Measurements from ENCODE around the gene HIC1.

HIC1 gene

DNA sequence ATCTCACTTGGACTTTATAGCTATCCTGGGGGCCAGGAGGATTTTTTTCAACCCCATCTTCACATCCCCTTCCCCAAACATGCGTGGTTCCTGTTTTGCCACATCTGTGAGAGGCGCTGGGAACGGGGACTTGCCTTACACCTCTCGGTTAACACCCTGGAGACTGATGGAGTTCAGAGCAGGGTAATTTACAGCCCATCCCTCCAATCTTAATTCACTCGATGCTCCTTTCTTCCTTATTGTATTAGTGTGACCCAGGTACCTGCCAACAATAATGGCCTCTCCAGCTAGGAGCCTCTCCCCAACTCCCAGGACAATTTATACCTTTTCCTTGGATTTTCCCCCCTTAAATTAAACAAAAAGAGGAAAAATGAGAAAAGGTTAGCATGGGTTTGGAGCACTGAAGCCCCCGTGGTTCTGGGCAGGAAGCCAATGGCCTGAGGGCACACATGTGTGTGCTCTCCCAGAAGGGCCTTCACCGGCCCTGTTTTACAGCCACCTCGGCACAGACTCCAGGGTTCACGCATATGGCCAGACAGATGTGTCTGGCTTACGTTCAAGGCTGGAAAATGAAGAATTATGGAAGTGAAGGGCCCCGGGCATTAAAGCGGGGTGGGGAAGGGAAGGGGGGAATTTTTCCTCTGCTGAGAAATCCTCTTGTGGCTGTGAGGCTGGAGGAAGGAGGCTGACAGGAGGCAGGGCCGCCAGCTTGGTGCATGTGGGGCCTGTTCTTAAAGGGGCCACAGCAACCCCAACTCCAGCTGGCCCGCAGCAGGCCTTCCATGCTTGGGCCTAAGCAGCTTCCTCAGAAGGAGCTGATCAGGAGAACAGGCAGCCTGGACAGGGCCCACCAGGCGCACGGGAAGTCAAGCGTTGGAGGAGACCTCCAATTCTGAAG is 21.4 kb downstream of the HIC1 start:
- no peak for DNase-seq (ENCODE audit: low read depth in 3 of 3)

DNA sequence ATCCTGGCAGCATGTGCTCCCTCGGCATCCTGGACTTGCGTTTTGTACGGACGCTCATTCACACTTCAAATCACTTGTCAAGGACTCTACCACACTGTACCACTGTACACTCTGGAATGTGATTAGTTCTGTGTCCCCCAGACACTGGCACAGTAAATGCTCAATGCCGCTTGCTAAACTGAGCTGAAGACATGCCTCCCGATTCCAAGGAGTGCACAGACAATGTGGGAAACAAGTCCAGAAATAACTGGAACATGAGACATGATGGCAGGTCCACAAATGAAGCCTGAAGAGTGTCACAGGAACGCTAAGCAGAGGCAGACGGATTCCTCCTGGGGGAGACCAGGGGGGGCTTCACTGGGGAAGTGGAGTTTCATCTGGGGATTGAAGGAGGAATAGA is 22.1 kb downstream of the HIC1 start:
- DNase-seq (ENCODE audit: low read depth in 3 of 3) = no peak

DNA sequence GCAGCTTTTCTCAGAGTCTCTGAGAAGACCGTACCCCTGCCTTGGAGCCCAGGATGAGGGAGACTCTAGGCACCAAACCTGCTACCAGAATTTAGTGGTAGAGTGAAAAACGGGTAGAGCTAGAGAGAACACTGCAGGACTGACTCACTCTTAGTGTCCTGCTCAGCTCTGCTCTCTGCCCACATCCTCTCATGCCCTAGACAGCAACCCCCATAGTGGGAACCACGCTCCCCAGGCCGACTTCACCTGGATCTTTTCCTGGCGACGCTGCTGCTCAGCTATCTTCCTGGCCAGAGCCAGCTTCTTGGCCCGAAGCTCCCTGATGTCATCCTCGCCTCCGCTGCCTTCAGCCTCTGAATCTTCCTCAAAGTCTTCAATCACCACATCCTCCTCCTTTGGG is 26.7 kb downstream of the HIC1 start:
- no peak for DNase-seq (ENCODE audit: low read depth in 3 of 3)

DNA sequence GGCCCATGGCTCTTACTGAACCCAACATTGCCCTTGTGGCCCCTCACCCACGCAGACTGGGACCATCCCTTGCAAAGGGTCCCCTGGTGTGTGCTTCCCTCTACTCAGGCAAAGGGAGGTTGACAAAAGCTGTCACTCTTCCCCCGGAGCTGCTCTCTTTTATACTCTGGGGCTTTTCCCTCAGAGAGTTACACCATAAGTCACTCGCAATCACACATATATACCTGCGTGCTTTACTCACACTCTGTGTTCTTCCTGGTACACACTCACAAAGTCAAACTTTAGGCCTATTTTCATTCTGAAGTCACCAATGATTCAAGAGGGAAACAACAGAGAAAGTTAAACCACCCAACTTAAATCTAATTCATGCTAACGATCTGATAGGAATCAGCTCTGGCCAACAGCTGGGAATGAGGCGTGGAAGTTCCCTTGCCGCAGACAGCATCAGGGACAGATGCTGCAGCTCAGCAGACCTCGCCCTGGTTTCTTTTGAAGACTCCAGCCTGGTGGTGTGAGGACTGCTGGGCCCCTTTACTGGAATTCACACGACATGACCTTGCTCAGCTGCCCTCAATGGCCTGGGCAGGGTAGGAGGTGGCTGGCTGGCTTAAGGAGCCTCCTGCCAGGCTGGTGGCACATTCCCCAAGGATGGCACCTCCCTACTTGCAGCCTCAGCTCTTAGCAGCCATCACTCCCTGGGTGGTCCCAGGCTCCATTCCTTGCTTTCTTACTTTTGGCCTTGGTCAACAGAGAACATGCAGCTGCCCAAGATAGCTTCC is 27.3 kb downstream of the HIC1 start:
- DNase-seq (ENCODE audit: low read depth in 3 of 3) = no peak

DNA sequence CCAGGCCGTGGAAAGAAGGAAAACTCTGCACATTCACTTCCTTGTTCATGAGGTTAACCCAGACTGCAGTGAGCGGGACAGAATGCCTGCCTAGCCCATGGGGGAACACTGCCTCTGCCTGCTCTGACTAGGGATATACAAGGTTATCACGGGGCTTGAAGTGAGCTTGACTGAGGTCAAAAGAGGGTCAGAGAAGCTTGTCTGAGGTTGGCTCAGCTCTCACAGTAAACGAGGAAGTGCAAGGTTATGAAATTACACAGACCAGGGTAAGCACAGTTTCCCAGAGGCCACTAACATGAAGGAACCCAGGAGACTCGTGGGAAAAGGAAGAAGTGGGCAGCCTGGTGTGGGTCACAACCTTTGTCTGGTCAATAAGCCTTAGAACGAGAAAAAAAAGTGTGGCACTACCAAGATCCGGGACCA is 28.7 kb downstream of the HIC1 start:
- no peak for DNase-seq (ENCODE audit: low read depth in 3 of 3)

DNA sequence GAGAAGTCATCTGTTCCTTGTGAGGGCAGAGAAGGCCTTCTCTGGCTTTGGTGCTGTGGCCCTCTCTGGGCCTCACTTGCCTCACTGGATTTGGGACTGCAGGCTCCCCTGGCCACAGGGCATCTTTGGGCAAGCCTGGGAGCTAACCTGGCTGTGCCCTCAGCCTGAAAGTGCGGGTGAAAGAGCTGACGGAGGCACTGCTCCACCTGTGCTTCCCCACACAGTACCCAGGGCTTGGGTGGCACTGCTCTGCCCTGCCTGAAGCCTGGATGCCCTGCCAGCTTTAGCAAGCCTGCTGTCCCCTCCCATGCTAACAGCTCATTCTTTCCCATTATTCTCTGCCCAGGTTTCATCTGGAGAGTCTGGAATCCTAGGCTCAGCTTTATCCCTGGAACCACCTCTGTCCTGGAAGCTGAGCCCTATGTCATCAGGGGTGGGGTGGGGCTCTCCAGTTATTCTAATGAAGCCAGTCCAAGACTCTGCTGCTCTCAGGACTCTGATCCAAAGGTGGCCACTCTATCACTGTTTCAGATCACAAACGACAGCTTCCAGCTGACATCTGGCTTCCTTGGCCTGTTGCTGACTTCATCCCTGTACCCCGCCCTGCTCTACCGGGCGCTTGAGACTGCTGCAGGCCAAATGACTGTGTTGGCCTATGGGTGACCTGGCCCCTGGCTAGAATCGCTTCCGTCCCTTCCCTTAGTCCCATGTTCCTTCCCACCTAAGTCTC is 29.3 kb downstream of the HIC1 start:
- no peak for DNase-seq (ENCODE audit: low read depth in 3 of 3)

DNA sequence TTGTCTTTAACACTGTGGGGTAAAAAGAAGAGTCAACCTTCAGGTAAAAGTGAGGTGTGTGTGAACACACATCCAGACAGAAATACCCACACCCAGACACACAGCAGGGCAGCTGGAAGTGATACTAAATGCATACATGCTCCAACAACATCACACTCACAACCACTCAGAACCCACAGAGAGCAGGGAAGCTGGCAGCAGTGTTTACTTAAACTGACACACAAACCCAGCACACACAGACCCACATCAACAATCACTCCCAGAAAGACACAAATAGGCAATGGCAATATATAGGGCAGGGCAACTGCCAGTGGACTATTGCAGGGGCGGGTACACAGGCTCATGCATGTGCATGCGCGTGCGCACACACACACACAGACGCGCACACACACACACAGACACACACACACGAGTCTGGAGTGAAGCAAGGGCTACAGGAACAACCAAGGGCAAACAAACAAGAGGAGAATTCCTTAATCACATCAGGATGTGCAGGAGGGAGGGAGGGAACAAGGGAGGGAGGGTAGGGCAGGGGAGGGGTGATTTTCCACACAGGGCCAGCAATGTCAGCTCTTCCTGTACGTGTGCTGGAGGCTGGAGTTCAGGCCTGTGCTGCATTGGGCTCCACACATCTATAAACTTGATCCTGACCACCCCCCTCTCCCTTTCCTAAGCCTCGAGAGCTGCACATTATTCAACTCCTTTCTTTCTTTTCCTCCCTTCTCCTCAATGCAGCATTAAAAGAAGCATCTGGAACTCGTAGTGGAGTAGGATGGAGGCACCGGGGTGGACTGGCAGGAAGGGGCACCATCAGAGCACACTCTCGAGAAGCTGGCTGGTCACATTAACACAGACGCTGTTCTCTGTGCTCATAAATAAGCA is 30.1 kb downstream of the HIC1 start:
- DNase-seq (ENCODE audit: low read depth in 3 of 3) = no peak

DNA sequence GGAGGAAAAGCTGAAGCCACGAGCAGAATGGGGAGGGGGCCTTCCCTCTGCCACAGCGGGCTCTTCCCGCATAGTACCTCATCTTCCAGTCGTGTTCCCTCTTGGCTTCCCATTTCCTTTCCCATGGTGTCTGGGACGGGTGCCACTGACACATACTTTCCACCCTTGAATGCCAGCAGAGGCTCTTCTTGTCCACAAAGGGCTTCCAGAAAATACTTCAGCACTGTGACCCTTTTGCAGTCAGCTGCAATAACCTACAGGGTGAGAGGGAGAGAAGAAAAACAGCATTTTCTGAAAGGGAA is 30.7 kb downstream of the HIC1 start:
- DNase-seq (ENCODE audit: low read depth in 3 of 3) = no peak

DNA sequence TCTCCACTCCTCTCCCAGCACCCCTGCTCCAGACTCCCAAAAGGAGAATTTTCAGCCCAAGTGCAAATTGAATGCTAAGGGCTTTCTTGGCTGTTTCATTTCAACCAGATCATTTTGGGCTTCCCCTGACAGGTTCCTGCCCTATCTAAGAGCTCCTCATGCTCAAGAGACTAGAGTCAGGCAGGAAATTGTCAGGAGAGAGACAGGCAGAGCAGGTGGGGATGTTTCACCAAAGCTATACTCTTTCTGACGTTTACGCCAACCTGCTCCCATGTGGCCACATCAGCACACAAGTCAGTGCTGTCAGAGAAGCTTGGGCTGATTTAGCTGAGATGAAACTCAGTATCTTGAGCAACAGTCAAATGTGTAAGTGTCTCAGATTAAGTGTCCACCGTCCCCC is 31.4 kb downstream of the HIC1 start:
- DNase-seq (ENCODE audit: low read depth in 3 of 3) = no peak

DNA sequence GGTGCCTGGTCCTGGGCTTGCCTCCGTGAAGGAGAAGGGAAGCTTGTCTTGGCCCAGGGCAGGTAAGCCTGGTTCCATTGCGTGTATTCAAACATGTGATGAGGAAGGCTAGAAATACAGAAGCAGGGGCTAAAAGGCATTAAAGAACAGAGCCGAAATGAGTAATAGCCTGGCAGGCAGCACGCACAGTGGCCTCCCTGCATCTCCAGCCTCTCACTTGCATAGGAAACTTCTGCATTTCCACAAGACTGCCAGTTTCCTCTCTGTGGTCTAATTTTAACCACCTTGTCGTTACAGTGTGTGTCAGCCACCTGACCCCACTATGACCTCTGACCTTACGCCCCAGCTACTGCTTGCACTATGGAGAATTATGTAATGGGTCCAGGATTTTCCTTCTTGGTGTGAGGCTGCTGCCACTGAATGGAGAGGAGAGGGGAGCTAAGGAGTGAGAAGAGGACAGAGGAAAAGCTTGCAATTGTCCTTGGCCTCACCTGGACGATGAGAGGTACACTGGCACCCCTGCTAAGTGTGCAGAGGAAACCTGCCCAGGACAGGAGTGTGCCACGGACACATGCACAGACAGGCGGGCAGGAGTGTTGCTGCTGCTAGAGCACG is 32.8 kb downstream of the HIC1 start:
- DNase-seq (ENCODE audit: low read depth in 3 of 3) = peak in 1 of 3 experiments; percentile 16

DNA sequence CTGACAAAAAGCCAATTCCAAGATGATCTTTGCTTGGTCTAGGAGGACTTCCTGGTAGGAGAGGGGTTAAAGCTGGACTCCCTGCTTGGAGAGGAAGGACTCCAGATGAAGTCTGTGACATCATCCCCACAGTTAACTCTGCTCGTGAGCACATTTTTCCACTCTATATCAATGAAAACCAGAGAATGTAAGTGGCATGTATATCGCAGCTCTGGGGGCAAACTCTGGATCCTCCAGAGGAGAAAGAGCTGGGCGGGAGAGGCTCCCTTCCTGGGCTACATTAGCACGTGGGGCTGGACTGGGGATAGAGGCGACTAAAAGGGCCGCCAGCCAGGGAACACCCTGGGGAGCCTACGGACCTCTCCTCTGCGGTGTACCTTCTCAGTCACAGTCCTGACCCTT is 34.1 kb downstream of the HIC1 start:
- DNase-seq (ENCODE audit: low read depth in 3 of 3) = no peak

DNA sequence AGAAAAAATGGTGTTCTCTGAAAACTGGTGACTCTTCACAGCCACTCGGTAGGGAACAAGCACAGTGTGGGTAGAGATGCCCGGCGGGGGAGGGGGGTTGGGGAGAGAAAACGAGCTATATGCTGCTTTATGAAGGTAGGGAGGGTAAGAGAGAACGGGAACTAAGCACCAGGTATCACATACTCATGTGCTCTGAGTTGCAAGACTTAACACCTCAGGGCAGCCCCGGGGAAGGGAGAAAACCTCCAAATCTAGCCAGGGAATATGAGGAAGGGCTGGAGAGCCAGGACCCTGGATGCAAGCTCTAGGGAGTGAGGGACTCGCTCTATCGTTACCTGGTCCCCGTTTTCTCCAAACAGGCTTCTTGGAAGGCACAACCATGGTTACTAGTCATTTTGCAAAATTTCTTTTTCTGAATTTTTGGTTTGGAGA is 35.3 kb downstream of the HIC1 start:
- DNase-seq (ENCODE audit: low read depth in 3 of 3) = no peak

DNA sequence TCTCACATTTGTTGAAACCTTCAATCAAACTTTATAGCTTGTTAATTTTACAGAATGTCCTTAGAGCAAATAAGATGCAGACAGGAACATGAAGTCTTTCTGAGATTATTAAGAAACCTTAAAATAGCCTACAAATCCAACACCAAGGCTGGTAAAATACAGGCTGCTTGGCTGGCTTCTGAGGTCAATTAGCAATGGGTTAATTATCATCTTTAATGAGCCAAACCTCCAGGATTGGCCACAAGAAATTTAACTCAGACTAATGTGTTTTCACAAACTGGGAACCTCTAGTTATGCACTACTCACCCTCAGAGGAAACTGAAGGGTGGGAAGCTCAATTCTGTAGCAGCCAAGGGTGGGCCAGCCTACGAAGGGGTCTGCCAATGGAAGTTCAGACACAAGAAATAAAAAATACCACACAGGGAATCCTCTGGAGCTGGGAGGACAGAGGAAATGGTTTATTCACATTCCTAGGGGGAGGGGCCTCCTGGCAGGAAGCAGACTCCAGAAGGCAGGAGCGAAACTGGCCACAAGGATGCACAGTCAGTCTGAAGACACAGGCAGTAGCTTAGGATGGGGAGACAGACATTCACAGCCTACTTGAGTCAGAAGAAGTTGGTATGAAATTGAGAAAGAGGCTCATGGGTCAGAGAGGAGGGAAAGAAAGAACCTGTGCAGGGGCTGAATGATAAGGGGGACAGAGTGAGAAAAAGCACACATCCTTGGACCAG is 36.1 kb downstream of the HIC1 start:
- no peak for DNase-seq (ENCODE audit: low read depth in 3 of 3)

DNA sequence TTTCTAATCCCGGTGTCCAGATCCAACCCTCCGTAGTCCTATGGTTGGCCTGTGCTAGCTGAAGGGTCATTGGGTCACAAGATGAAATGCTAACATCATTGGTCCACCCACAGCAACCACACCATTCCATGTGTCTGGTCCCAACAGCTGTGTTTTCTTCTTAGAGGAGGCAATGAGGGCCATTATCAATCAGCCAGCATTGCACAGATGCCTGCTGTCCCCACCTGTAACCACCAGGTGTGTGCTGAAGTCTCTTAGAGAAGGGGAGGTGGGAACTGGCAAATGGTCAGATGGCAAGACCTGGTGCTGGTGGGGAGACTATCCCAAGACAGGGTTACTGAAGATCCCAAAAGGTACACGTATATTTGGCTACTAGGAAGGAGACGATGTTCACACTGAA is 37.4 kb downstream of the HIC1 start:
- DNase-seq (ENCODE audit: low read depth in 3 of 3) = no peak

DNA sequence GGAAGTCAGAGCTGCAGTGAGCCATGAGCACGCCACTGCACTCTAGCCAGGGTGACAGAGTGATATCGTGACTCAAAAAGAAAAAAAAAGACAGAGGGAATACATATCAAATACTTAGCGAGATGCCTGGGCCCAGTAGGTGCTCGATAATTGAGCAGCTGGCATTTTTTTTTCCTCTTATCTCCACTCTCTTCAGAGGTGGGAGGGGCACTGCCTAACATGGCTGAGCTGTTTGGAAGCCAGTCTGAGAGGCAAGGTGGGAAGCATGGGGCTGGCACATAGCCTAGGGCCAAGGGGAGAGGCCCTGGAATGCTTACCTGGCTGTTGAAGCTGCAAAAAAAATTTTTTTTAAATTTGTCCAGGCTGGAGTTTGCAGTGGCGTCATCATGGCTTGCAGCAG is 38.4 kb downstream of the HIC1 start:
- no peak for DNase-seq (ENCODE audit: low read depth in 3 of 3)

DNA sequence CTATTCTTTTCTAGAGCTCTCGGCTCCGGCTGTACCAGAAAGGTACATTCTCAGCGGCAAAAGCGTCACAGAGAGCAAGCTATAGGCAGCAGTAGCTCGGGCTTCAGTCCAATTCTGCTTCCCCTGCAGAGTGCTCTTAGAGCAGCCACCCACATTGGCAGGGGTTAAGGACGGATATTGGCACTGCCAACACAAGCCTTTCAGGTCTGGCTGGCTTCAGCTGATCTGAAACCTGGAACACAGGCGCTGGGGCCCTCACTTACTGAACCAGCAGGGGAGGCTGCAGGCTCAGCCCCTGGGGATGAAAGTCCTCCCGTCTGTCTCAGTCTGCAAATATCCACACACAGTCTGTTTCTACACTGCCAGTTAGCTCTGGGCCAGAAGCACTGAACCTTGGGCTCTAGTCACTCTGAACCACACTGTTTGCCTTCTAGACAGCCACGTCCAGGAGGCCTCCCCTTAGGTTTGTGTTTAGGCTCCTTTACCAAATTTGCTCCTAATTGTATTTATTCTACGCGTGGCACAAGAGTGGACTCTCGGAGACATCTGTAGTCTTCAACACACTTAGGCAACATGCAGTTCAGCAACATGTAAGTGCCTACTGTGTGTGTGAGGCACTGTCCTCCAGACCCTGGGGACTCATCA is 40.1 kb downstream of the HIC1 start:
- DNase-seq (ENCODE audit: low read depth in 3 of 3) = no peak

DNA sequence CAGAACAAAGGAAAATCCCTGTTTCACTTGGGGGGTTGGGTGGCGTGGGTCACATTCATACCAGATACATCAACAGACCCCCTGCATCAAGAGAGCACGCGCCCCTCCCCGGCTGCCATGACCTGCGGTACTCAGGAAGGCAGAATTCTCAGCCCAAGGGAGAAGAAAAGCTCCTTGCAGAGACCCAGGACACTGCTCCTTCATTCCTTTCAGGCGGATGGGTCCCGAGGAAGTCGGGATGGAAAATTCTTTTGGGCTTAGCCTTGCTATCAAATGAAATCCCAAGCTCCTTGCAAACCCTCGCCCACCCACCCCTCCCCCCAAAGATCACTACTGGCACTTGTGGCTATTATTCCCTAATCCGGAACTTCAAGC is 40.6 kb downstream of the HIC1 start:
- DNase-seq (ENCODE audit: low read depth in 3 of 3) = no peak

DNA sequence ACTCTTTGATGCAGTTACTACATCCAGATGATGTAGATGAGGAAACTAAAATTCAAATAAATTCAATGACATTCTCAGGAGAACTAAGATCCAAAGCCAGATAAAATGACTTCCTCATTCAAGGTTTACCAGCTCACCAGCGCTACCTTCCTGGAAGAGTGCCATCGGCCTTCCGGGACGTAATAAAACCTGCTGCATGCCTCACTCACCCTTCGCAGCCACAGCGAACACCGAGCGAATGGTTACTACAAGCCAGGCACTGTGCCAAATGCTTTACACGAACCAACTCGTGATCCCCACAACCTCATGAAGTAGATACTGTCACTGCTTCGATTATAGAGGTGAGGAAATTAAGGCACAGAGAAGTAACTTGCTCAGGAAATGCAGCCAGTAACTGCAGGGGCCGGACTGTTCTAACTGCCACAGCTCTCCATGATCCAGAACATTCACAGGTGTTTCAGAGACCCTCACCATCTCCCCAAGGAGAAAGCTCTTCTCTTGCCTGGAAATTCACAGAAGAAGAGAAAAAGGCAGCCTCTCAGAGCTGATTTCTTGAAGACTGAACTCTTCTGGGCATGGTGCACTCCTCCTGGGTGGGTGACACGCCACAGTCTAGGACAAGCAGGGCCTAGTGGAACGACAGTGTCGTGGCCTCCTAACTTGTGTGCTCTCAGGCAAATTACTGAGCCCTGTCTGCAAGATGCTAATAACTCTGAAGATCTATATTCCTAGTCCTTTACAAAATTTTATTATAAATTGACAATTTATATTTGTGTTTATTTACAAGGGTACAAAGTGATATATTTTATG is 46.8 kb downstream of the HIC1 start:
- DNase-seq (ENCODE audit: low read depth in 3 of 3) = no peak
